ENCODE data around the gene CHRM3. TPM values are rescaled to one million over a fixed set of nuclear protein-coding genes. Genes with fewer than 3 reads are reported as not detected.

Gene CHRM3
- 1 to 10 TPM in 1 of 9 donors, under 1 TPM in 6, not detected in 2; 0.07 to 1.5 (median 0.45) TPM for total RNA-seq
- under 1 TPM; 0.03 to 0.27 TPM for polyA plus RNA-seq
- long read RNA-seq, donor 1, result 0 reads
- long read RNA-seq, donor 2, result 0 reads
- long read RNA-seq, donor 3, result 0 reads

- intact Hi-C loops (cut with DNase I), result no loop called here
- peak within 1 kb of the TSS; percentile 7 to 58 (median 46) for H3K4me3 ChIP-seq
- peaks cover 0 to 21% (median 7%) of the 10 kb centered on the region in 12 donors for H3K4me1 ChIP-seq
- H3K9me3 ChIP-seq, result no peaks in the 10 kb centered on the region
- WGBS, 4 donors, result 1 to 2% (median 1%) methylated on average over 74 to 82 of the region's 82 CpGs
- ATAC-seq, result peak in 2 of 4 donors; percentile 34 to 75
- H3K36me3 ChIP-seq, result no peaks in the 10 kb centered on the region
- peak in 3 of 5 donors; percentile 22 to 60 (median 24) for DNase-seq
- TF ChIP-seq POLR2A (IDR thresholded peaks at IDR 0.05) (no peak), CTCF (IDR thresholded peaks at IDR 0.05) (peak in 1 of 12 donors; percentile 14)
- H3K27ac ChIP-seq, result peak within 1 kb of the TSS in 1 of 12 donors; percentile 81
- H3K27me3 ChIP-seq, result peaks cover 3 to 79% (median 41%) of the 10 kb centered on the region in 9 donors
These were observed at the start of gene CHRM3 for GRCh38 chr1:239386453-239387303. Gene CHRM3, plus strand, starts transcription at chr1:239386568. Its CDS starts 520,884 bp downstream, at chr1:239907452.

GRCh38 chr1:239337799-239338430, 48.5 kb upstream of the CHRM3 start:
- no peak for DNase-seq
- peaks cover 0 to 1% (median 0%) of the 10 kb centered on the region in 12 donors for H3K9me3 ChIP-seq
- H3K27me3 ChIP-seq, result no peaks in the 10 kb centered on the region
- no peaks in the 10 kb centered on the region for H3K36me3 ChIP-seq
- intact Hi-C loops (cut with DNase I), result no loop called here
- no peak overlapping the region for H3K4me3 ChIP-seq
- no peak for ATAC-seq
- 69 to 73% (median 70%) methylated on average over 6 of the region's 6 CpGs for WGBS, 4 donors
- no peak overlapping the region for H3K27ac ChIP-seq
- TF ChIP-seq CTCF (IDR thresholded peaks at IDR 0.05) (no peak), POLR2A (IDR thresholded peaks at IDR 0.05) (no peak)
- no peaks in the 10 kb centered on the region for H3K4me1 ChIP-seq

- Histone ChIP-seq H3K4me1 (no peaks in the 10 kb centered on the region), H3K27me3 (no peaks in the 10 kb centered on the region), H3K9me3 (no peaks in the 10 kb centered on the region), H3K36me3 (no peaks in the 10 kb centered on the region), H3K27ac (no peak overlapping the region), H3K4me3 (no peak overlapping the region)
- DNase-seq, result no peak
- 41 to 54% (median 52%) methylated on average over 2 of the region's 2 CpGs for WGBS, 4 donors
- intact Hi-C loops (cut with DNase I), result no loop called here
- TF ChIP-seq POLR2A (IDR thresholded peaks at IDR 0.05) (no peak), CTCF (IDR thresholded peaks at IDR 0.05) (no peak)
- no peak for ATAC-seq
These were observed 38.6 kb upstream of the CHRM3 start for GRCh38 chr1:239347776-239348175.
